GM12865 (cell line): ENCODE results near the gene DBT.
"Not testable (repeated sequence)": the region's sequence is repeated elsewhere in the genome, so short reads cannot be mapped to it uniquely, and the experiment has no call there.

Experiments
- DNase-seq: peaks from one replicate; pipeline ENCODE4 v3.0.0; 2010; ENCODE audit warnings: low read depth
- H3K4me3 ChIP-seq: 2 replicates; pipeline ENCODE4 v1.5.1; 2011; ENCODE audit warnings: mild to moderate bottlenecking, low read depth, low read length, control low read depth
- TF ChIP-seq, protein P1 (sequence below): IDR thresholded peaks from 2 replicates; pipeline ENCODE4 v1.5.1; 2011; ENCODE audit warnings: low read length, control low read depth, low read depth, inconsistent platforms; ENCODE audit not compliant: insufficient read depth; ENCODE audit errors: missing control alignments

Gene DBT

DNA sequence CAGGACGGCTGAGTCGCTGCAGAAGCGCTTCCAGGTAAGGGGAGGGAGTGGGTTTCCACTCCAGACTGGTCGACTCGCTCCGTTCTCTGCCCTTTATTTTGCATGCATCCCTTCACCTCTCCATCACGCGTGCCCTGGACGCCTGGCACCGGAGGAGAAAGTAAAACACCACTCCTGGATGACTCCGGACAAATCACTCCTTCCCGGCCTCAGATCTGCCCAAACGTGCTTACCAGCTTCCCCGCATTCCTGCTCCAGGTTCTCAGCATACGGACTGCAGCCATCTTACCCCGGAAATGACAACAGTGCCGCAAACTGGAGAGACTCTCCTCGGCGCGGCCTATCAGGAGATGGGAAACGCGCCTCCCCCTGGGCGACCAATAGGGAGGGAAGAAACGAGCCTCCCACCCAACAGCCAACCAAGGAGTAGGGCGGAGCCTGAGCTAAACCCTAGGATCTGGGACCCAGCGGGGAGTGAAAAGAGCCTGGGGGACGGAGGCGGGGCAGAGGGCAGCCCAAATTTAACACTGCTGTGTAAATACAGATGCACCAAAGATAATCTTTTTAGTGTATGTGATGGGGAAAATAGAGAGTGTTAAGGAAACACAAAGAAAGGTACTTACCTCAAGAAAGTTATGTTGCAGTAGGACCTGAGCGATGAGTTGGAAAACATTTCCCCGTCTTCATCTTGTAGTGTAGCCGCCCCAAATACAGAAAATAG is at the start of gene DBT:
Gene DBT (minus strand): TSS at position 298 of the 721 bp plus-strand sequence. CDS start 14 bp downstream, at position 284.
- peak; percentile 94 for DNase-seq
- TF ChIP-seq, protein P1, sequence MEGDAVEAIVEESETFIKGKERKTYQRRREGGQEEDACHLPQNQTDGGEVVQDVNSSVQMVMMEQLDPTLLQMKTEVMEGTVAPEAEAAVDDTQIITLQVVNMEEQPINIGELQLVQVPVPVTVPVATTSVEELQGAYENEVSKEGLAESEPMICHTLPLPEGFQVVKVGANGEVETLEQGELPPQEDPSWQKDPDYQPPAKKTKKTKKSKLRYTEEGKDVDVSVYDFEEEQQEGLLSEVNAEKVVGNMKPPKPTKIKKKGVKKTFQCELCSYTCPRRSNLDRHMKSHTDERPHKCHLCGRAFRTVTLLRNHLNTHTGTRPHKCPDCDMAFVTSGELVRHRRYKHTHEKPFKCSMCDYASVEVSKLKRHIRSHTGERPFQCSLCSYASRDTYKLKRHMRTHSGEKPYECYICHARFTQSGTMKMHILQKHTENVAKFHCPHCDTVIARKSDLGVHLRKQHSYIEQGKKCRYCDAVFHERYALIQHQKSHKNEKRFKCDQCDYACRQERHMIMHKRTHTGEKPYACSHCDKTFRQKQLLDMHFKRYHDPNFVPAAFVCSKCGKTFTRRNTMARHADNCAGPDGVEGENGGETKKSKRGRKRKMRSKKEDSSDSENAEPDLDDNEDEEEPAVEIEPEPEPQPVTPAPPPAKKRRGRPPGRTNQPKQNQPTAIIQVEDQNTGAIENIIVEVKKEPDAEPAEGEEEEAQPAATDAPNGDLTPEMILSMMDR: no peak

DNA sequence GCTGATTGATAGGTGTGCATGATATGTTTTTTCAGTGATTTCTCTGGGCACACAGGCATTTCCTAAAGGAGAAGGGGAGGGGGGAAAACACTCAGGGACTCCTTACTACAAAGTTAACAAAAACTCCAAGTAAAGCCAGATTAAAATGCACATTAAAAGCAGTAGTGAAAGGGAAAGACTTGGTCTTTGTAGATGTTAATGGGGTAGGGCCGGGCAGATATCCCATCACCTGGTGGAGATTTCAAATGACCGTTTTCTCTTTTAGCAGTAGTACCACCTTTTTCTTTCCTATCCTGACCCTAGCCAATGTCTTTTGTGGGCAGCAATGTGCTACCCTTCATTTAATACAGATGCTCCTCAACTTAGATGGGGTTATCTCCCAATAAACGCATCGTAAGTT is 48.9 kb upstream of the DBT start:
- no peak overlapping the region for H3K4me3 ChIP-seq
- TF ChIP-seq, protein P1: no peak
- no peak for DNase-seq

More for the DNA sequence above, at the start of gene DBT:
- H3K4me3 ChIP-seq: peak within 1 kb of the TSS; percentile 65

DNA sequence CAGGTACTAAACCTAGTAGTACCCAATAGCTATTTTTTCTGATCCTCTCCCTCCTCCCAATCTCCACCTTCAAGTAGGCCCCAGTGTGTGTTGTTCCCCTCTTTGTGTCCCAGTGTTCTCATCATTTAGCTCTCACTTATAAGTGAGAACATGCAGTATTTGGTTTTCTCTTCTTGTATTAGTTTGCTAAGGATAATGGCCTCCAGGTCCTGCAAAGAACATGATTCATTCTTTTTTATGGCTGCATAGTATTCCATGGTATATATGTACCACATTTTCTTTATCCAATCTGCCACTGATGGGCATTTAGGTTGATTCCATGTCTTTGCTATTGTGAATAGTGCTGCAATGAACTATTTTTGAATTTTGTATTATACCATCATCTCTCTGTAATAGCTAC is 47.4 kb upstream of the DBT start:
- not testable (repeated sequence) for DNase-seq, H3K4me3 ChIP-seq

DNA sequence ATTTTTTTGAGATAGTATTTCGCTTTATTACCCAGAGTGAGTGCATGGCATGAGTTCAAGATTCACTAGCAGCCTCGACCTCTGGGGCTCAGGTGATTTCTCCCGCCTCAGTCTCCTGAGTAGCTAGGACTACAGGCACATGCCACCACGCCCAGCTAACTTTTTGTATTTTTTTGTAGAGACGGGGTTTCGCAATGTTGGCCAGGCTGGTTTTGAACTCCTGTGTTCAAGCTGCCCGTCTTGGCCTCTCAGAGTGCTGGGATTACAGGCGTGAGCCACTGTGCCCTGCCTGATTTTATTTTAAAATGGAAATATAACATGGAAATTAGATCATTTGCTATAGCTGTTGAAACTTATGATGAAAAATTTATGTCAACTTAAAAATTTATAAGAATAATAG is 46.5 kb upstream of the DBT start:
- DNase-seq: no peak
- TF ChIP-seq, protein P1: no peak
- H3K4me3 ChIP-seq: no peak overlapping the region

DNA sequence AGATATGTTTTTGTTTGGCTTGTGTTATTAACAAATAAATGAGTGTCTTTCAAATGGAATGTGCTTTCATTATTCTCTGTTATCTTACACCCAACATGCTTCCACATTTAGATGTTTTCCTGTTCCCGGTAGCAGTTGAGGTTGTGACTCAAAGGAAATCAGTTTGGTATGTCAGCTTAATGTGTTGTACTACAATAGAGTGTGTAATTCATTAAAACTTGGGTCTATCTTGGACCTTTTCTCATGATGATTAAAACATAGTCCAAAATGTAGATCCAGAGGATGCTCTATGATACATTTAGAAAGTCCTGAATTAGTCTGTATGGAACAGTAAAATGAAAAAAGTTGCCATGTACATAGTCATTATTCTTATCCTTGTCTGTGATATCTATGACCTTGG is 43.1 kb upstream of the DBT start:
- TF ChIP-seq, protein P1: no peak
- no peak overlapping the region for H3K4me3 ChIP-seq
- DNase-seq: no peak

DNA sequence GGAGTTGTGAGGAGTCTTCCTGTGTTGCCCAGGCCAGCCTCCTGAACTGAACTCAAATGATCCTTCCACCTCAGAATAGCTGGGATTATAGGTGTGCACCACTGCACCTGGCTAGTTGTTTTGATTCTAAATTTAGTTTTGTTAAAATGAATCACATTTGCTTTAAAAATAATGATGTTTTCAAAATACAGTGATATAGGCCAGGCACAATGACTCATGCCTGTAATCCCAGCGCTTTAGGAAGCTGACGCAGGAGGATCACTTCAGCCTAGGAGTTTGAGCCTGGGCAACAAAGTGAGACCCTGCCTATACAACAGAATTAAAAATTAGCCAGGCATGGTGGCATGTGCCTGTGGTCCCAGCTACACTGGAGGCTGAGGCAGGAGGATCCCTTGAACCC is 40.7 kb upstream of the DBT start:
- DNase-seq: no peak
- H3K4me3 ChIP-seq: no peak overlapping the region
- TF ChIP-seq, protein P1: no peak

DNA sequence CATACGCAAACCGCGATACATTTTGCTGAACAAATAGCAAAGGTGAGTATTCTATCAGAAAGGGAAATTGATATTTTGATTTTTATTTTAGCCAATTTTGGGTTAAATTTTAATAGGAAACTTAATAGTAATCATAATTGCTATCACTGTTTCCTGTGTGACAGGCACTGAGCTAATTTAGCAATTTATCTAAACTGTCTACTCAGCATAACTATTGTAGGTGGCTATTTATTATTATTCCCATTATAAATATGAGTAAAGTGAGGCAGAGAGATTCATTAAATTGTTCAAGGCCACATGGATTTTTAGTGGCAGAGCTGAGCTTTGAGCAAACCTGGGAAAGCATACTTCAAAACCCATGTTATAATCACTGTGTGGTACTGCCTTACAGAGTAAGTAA is 37.5 kb upstream of the DBT start:
- DNase-seq: no peak
- TF ChIP-seq, protein P1: no peak
- H3K4me3 ChIP-seq: no peak overlapping the region
